Amygdala (tissue), 56 donors: ENCODE data around the gene YLPM1.
"Not testable (repeated sequence)": the region's sequence is repeated elsewhere in the genome, so short reads cannot be mapped to it uniquely, and the experiment has no call there.

ENCODE experiments used
- DNase-seq, 56 donors: peaks; one replicate each; lab custom pipeline; 2025; lab: John Stamatoyannopoulos, UW

The YLPM1 gene, protein sequence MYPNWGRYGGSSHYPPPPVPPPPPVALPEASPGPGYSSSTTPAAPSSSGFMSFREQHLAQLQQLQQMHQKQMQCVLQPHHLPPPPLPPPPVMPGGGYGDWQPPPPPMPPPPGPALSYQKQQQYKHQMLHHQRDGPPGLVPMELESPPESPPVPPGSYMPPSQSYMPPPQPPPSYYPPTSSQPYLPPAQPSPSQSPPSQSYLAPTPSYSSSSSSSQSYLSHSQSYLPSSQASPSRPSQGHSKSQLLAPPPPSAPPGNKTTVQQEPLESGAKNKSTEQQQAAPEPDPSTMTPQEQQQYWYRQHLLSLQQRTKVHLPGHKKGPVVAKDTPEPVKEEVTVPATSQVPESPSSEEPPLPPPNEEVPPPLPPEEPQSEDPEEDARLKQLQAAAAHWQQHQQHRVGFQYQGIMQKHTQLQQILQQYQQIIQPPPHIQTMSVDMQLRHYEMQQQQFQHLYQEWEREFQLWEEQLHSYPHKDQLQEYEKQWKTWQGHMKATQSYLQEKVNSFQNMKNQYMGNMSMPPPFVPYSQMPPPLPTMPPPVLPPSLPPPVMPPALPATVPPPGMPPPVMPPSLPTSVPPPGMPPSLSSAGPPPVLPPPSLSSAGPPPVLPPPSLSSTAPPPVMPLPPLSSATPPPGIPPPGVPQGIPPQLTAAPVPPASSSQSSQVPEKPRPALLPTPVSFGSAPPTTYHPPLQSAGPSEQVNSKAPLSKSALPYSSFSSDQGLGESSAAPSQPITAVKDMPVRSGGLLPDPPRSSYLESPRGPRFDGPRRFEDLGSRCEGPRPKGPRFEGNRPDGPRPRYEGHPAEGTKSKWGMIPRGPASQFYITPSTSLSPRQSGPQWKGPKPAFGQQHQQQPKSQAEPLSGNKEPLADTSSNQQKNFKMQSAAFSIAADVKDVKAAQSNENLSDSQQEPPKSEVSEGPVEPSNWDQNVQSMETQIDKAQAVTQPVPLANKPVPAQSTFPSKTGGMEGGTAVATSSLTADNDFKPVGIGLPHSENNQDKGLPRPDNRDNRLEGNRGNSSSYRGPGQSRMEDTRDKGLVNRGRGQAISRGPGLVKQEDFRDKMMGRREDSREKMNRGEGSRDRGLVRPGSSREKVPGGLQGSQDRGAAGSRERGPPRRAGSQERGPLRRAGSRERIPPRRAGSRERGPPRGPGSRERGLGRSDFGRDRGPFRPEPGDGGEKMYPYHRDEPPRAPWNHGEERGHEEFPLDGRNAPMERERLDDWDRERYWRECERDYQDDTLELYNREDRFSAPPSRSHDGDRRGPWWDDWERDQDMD (N-terminal part only)

DNA sequence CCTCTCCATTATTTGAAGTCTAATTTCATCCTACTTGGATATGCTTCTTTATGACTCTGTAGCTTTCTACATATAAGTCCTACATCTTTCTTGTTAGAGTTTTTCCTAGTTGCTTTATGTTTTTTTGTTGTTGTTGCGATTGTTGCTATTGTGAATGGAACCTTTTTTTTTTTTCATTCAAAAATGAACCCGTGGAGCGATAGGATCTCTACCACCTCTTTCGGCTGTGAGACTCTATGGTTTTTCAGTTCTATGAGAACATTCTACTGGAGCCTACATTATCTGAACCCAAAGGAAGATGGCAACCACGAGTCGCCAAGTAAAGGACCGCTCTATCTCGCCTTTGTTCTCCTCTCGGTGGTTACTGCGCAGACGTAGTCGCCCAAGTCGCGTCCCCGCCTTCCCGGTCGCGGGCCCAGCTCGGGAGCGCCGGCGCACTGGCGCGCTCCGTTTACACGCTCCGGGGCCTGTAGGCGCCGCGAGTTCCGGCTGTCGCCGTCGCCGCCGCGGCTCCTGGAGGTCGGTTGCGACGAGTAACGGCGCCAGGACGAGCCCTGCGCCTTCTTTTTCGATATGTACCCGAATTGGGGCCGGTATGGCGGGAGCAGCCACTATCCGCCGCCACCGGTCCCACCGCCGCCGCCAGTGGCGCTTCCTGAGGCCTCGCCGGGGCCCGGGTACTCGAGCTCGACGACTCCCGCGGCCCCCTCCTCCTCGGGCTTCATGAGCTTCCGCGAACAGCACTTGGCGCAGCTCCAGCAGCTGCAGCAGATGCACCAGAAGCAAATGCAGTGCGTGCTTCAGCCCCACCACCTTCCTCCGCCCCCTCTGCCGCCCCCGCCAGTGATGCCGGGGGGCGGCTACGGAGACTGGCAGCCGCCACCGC, at the start of gene YLPM1:
Gene YLPM1 (plus strand): TSS at position 400 of the 886 bp plus-strand sequence. CDS start 174 bp downstream, at position 574.
- DNase-seq: peak; percentile 55 to 94 (median 86)

DNA sequence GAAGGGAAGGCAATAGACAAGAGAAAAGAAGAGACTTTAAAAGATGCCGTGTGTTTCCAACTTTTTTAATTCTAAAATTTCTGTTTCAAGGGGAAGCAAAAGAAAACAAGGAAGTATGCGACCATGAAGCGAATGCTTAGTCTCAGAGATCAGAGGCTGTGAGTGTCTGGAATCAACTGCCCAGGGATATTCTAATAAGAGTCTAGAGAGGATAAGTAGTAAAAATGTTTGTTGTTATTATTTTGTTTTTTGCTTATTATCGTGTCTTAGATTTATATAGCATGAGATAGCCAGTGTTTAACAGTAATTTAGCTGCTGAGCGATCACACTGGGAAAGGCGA, 49.8 kb upstream of the YLPM1 start:
- no peak for DNase-seq

GRCh38 chr14:74720526-74720925, 42.6 kb upstream of the YLPM1 start:
- no peak for DNase-seq

GRCh38 chr14:74723134-74723533, 40.0 kb upstream of the YLPM1 start:
- no peak for DNase-seq

GRCh38 chr14:74732387-74732786, 30.7 kb upstream of the YLPM1 start:
- no peak for DNase-seq

DNA sequence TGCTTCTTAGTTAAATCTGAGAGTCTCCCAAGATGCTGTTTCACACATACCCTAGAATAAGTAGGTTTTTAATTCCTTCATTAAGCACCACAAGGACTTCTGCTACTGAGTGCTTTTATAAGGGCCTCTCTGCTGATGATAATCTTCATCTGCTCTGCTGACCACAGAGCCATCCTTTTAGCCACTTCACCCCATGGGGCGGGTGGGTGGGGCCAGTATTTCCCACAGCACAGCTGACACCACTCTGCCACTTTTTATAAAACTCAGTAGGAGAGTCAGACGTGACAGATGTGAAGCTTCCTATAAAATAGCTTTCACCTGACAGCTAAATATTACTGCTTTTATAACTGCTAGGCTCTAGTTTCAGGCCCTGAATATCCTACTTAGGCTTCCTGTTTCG, 29.9 kb upstream of the YLPM1 start:
- DNase-seq: no peak

DNA sequence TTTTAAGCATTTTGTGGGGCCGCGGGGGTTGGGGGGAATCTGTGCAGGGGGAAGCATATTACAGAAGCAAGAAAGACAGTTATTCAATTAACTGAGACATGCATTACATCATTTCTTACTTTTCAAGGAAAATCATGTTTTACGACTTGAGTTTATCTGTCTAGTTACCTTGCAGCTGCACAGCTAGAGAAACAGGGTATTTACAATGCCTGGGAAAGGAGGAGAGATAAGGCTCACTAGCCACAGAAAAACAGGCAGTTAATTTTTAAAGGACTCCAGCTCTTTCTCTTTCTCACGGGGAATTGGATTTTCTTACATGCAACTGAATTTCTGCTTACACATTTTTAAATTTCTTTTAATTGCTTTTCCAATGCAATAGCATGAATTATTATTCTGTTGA, 28.0 kb upstream of the YLPM1 start:
- DNase-seq: no peak

DNA sequence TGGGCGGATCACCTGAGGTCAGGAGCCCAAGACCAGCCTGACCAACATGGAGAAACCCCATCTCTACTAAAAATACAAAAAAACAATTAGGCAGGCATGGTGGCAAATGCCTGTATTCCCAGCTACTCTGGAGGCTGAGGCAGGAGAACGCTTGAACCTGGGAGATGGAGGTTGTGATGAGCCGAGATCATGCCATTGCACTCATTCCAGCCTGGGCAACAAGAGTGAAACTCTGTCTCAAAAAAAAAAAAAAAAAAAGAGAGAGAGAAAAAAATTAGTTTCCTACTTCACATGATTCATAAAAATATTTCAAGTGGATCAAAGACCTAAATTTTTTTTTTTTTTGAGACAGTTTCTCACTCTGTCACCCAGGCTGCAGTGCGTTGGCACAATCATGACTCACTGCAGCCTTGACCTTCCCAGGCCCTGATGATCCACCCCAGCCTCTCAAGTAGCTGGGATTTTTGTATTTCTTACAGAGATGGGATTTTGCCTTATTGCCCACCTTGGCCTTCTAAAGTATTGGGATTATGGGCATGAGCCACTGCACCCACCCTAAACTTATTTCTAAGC, 25.3 kb upstream of the YLPM1 start:
- DNase-seq: no peak

GRCh38 chr14:74739293-74740030, 23.7 kb upstream of the YLPM1 start:
- DNase-seq: no peak

GRCh38 chr14:74747237-74747636, 15.9 kb upstream of the YLPM1 start:
- DNase-seq: no peak

DNA sequence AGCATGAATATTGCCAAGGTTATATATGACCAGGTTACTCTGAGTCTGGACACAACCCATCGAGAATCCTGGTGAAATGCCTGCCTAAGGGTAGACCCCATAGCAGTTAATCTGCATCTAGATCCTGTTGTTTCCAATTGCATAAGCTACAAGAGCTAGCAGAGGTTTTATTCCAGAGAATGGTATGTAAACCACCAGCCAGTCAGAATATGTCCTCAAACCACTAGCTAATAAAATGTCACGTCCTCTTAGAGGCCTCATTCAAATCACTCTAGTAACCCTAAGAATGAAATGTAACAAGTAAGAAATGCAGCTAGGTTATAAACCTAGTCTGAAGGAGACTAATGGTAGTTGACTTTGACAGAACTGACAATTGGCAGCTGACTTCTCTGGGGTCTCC, 9.0 kb upstream of the YLPM1 start:
- no peak for DNase-seq

- DNase-seq: no peak
These were observed 8.2 kb upstream of the YLPM1 start for GRCh38 chr14:74754899-74755298.

GRCh38 chr14:74756326-74756725, 6.8 kb upstream of the YLPM1 start:
- DNase-seq: no peak

GRCh38 chr14:74758505-74758904, 4.6 kb upstream of the YLPM1 start:
- not testable (repeated sequence) for DNase-seq

- peak in 10 of 56 donors; percentile 1 to 34 (median 4) for DNase-seq
These were observed 851 bp downstream of the YLPM1 start for GRCh38 chr14:74763803-74764531.

DNA sequence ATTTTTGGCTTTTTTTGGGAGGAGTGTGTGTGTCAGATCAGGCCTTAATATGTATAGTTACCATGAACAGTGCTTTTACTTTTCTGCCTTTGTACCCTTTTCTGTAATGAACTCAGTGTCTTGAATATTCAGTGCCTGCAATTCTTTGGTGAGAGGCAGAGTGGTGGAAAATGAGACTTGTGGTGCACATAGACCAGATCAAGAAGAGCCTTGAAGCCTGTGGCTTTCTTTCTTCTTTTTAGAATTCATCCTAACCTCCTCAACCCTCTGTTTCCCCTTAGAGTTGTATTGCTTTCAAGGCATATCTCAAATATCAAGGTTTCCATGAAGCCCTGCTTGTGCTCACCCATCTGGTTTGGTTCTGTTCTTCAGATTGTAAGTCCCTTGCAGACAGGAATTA, 2.6 kb downstream of the YLPM1 start:
- no peak for DNase-seq

DNA sequence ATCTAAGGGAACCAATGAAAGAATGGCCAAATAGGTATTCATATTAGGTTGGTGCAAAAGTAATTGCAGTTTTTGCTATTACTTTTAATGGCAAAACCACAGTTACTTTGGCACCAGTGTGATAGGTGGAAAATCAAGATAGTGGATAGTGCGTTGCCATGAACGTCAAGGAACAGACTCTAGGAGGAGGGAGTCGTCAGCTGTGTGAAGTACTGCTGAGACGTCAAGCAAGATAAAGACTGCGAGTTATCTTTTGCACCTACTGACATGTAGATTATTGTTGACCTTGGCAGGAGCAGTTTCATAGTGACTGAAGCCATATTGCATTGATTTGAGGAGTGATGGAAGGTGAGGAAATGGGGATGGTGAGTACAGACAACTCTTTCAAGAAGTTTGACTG, 8.3 kb downstream of the YLPM1 start:
- DNase-seq: no peak

DNA sequence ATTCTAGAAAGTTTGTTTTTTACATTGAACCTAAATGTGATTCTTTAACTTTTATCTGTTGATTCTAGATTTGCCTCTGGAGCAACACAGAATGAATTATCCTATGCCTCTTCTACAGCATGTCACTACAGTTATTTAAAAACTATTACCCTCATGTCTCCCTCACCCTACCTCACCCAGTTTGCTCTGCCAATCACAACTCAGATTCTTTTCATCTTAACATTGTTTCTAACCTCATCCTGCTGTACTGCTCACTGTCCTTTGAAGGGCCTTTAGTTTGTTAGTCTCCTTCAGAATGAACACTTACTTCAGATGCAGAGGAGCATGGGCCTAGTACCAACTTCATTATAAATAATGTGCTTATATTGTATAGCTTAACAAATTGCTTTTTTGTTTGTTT, 21.5 kb downstream of the YLPM1 start:
- DNase-seq: no peak
